OCI-LY3 (cell line): ENCODE data around the gene MAP3K2.
A peak's percentile ranks its signal among the peaks of the same experiment; 100 is the strongest.

Experiments
- H2AFZ ChIP-seq: fragments of 200-600, 300-600 bp; shearing (Covaris generic); 2 replicates; pipeline ENCODE4 v1.6.0; 2014; ENCODE audit warnings: antibody characterized with exemption, low read depth, low read length
- H3K27ac ChIP-seq: fragments of 200-600, 300-600 bp; sonication (generic); 2 replicates; pipeline ENCODE4 v1.5.1; 2014; ENCODE audit warnings: mild to moderate bottlenecking, low read length, moderate library complexity, mixed read lengths
- H3K27me3 ChIP-seq: fragments of 200-600, 300-600 bp; sonication (generic); 2 replicates; pipeline ENCODE4 v1.6.1; 2014; ENCODE audit warnings: low read depth, low read length, mixed read lengths
- H3K36me3 ChIP-seq: fragments of 200-600, 300-600 bp; sonication (generic); replicated peaks from 2 replicates; pipeline ENCODE3; 2014; ENCODE audit warnings: low read depth, low read length, mixed read lengths
- H3K4me1 ChIP-seq: fragments of 300-600, 200-600 bp; sonication (generic); 2 replicates; pipeline ENCODE4 v1.6.1; 2014; ENCODE audit warnings: low read length, mixed read lengths
- H3K4me2 ChIP-seq: fragments of 200-600, 300-600 bp; sonication (generic); 2 replicates; pipeline ENCODE4 v1.6.1; 2014; ENCODE audit warnings: low read length, mixed read lengths
- H3K4me3 ChIP-seq: fragments of 300-600, 200-600 bp; sonication (generic); 2 replicates; pipeline ENCODE4 v1.5.1; 2014; ENCODE audit warnings: antibody characterized with exemption, mild to moderate bottlenecking, low read length, moderate library complexity
- H3K79me2 ChIP-seq: fragments of 300-600, 200-600 bp; shearing (Covaris generic); 2 replicates; pipeline ENCODE4 v1.6.1; 2014; ENCODE audit warnings: mild to moderate bottlenecking, low read length, mixed read lengths
- H3K9ac ChIP-seq: fragments of 300-600, 200-600 bp; shearing (Covaris generic); 2 replicates; pipeline ENCODE4 v1.6.0; 2014; ENCODE audit warnings: mild to moderate bottlenecking, low read length, moderate library complexity
- H3K9me3 ChIP-seq: fragments of 200-600, 300-600 bp; shearing (Covaris generic); 2 replicates; pipeline ENCODE4 v1.6.1; 2014; ENCODE audit warnings: low read length, mixed read lengths; ENCODE audit not compliant: insufficient read depth
- H4K20me1 ChIP-seq: fragments of 200-600, 300-600 bp; sonication (generic); 2 replicates; pipeline ENCODE4 v1.6.1; 2016; ENCODE audit warnings: low read length, mixed read lengths; ENCODE audit not compliant: insufficient read depth
- EZH2phosphoT487 ChIP-seq: fragments of 200-600 bp; shearing (Covaris generic); IDR thresholded peaks from 2 replicates; pipeline ENCODE4 v1.6.1; 2018; ENCODE audit warnings: antibody characterized with exemption, mixed run types, low read depth
- TF ChIP-seq, protein P1 (sequence below): fragments of 200-600, 300-600 bp; sonication (generic); IDR thresholded peaks from 2 replicates; pipeline ENCODE4 v1.5.1; 2014; ENCODE audit warnings: antibody characterized with exemption, low read length, low read depth

The MAP3K2 gene

DNA sequence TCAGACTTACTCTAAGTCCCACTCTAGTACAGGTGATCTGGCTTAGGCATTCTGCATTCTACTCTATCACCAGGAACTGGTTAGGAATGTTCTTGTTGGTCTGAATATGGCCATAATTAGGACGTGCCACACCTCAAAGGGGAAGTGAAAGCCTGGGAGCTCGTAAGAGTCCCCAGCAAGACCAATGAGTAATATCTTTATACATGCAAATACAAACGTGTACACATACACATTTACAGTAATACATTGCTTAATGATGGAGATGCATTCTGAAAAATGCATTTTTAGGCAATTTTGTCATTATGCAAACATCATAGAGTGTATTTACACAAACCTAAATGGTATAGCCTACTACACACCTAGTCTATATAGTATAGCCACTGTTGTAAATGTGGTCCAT lies 74.4 kb downstream of the MAP3K2 start:
- no peaks in the 10 kb centered on the region for H3K27me3 ChIP-seq
- peaks cover 53% of the 10 kb centered on the region for H3K36me3 ChIP-seq
- TF ChIP-seq EZH2phosphoT487 = no peak
- TF ChIP-seq, protein P1, sequence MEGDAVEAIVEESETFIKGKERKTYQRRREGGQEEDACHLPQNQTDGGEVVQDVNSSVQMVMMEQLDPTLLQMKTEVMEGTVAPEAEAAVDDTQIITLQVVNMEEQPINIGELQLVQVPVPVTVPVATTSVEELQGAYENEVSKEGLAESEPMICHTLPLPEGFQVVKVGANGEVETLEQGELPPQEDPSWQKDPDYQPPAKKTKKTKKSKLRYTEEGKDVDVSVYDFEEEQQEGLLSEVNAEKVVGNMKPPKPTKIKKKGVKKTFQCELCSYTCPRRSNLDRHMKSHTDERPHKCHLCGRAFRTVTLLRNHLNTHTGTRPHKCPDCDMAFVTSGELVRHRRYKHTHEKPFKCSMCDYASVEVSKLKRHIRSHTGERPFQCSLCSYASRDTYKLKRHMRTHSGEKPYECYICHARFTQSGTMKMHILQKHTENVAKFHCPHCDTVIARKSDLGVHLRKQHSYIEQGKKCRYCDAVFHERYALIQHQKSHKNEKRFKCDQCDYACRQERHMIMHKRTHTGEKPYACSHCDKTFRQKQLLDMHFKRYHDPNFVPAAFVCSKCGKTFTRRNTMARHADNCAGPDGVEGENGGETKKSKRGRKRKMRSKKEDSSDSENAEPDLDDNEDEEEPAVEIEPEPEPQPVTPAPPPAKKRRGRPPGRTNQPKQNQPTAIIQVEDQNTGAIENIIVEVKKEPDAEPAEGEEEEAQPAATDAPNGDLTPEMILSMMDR = no peak
- H2AFZ ChIP-seq = no peak overlapping the region
- H3K4me3 ChIP-seq = no peak overlapping the region
- H3K9ac ChIP-seq = no peak overlapping the region
- H3K4me2 ChIP-seq = peak overlapping the region; percentile 33
- no peaks in the 10 kb centered on the region for H3K79me2 ChIP-seq
- no peaks in the 10 kb centered on the region for H3K9me3 ChIP-seq
- H3K27ac ChIP-seq = no peak overlapping the region
- H4K20me1 ChIP-seq = peaks cover 17% of the 10 kb centered on the region
- H3K4me1 ChIP-seq = peaks cover 21% of the 10 kb centered on the region

DNA sequence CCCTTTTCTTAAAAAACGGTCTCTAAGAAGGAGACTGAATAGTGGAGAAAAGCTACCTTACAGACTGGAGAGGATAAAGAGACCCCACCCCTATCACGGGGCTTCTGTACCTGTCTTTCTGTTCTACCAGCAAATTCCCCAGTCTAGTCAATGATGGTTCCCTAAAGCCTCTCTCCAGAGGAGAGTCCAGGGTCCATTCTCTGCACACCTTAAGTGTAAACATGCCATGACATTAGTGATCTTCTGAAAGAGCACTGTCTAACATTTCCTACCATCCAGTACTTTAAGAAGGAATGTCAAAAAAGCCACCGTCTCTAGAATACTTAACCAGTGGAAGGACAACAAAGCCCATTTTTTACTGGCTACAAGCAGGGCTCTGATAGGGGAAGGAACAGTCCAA lies 76.8 kb downstream of the MAP3K2 start:
- Histone ChIP-seq H3K9ac (no peak overlapping the region), H3K27me3 (no peaks in the 10 kb centered on the region)
- TF ChIP-seq, protein P1 = no peak
- TF ChIP-seq EZH2phosphoT487 = no peak

DNA sequence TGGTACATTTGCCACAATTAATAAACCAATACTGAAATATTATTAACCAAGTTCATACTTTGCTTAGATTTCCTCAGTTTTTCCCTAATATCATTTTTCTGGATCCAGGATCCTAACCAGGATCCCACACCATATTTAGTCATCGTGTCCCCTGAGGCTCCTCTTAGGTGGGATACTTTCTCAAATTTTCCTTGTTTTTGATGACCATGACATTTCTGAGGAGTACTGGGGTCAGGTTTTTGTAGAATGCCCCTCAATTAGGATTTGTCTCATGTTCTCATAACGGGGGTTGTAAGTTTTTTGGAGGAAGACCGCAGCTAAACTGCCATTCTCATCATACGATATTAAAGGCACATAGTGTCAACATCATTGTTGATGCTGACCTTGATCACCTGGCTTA lies 78.3 kb downstream of the MAP3K2 start:
- Histone ChIP-seq H3K4me1 (peaks cover 17% of the 10 kb centered on the region), H4K20me1 (peaks cover 15% of the 10 kb centered on the region), H3K4me2 (no peak overlapping the region), H3K27me3 (no peaks in the 10 kb centered on the region), H2AFZ (no peak overlapping the region), H3K9ac (no peak overlapping the region), H3K79me2 (no peaks in the 10 kb centered on the region), H3K9me3 (no peaks in the 10 kb centered on the region), H3K4me3 (no peak overlapping the region), H3K27ac (no peak overlapping the region), H3K36me3 (peaks cover 42% of the 10 kb centered on the region)
- TF ChIP-seq EZH2phosphoT487 = no peak
- TF ChIP-seq, protein P1 = no peak

More for the DNA sequence above, 76.8 kb downstream of the MAP3K2 start:
- Histone ChIP-seq H3K4me1 (peaks cover 21% of the 10 kb centered on the region), H3K79me2 (no peaks in the 10 kb centered on the region), H3K27ac (no peak overlapping the region), H3K36me3 (peaks cover 52% of the 10 kb centered on the region), H4K20me1 (peaks cover 17% of the 10 kb centered on the region), H2AFZ (no peak overlapping the region), H3K9me3 (no peaks in the 10 kb centered on the region), H3K4me3 (no peak overlapping the region), H3K4me2 (no peak overlapping the region)

DNA sequence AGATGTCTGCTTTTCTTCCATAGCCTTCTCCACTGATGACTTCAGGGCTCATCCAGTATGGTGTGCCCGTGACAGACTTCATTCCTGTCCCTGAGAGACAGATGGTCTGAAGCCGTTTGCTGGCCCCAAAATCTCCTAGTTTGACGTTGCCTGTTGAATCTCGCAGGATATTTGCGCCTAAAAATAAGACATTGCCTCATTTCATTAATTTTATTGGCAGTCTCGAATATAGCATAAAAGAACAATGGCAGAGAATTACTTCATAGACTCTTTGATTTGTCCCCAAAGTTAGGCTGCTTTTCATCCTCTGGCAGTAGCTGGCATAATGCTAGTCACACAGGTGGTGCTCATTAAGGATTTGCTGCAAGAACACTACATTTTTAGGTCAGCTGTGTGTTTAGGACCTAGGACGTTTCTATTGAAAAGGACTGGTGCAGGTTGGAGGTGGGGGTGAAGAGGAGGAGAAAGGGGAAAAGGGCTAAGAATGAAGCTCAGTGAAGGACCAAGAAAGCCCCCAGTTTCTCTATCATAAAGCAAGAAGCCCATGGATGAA lies 79.1 kb downstream of the MAP3K2 start:
- Histone ChIP-seq H4K20me1 (peaks cover 7% of the 10 kb centered on the region), H2AFZ (no peak overlapping the region), H3K27ac (no peak overlapping the region), H3K9ac (no peak overlapping the region), H3K4me2 (no peak overlapping the region), H3K79me2 (no peaks in the 10 kb centered on the region), H3K4me1 (peaks cover 9% of the 10 kb centered on the region), H3K27me3 (no peaks in the 10 kb centered on the region), H3K9me3 (no peaks in the 10 kb centered on the region), H3K4me3 (no peak overlapping the region), H3K36me3 (peaks cover 34% of the 10 kb centered on the region)
- no peak for TF ChIP-seq EZH2phosphoT487
- TF ChIP-seq, protein P1 = no peak
